SK-N-SH (cell line): ENCODE data around the gene CDKN2B-AS1. TPM values are rescaled to one million over a fixed set of nuclear protein-coding genes. Genes with fewer than 3 reads are reported as not detected.

Experiments
- CTCF ChIA-PET: fragments of 300-600, 350-600 bp; formaldehyde crosslinking; extraction: SDS; loops from one replicate; lab custom pipeline; 2021; lab: Yijun Ruan, JAX
- POLR2A ChIA-PET: fragments of 350-600 bp; sonication (Branson Sonifier 250); formaldehyde crosslinking; extraction: SDS; loops from one replicate; lab custom pipeline; 2020; ENCODE audit warnings: antibody characterized with exemption, inconsistent platforms; lab: Yijun Ruan, JAX
- DNase-seq: peaks from one replicate; pipeline ENCODE4 v3.0.0; 2012
- H2AFZ ChIP-seq: fragments of 200-600 bp; sonication (generic); 2 replicates; pipeline ENCODE4 v1.8.1; 2016; ENCODE audit warnings: antibody characterized with exemption, mild to moderate bottlenecking, low read depth
- H3F3A ChIP-seq: fragments of 200-600 bp; sonication (generic); replicated peaks from 2 replicates; pipeline ENCODE3; 2016; ENCODE audit warnings: antibody characterized with exemption, mild to moderate bottlenecking; ENCODE audit not compliant: insufficient read depth
- H3K27ac ChIP-seq, 2 experiments: fragments of 200-500 bp in 1 of 2; fragments of 200-600 bp in 1 of 2; sonication (Bioruptor generic) in 1 of 2; sonication (generic), shearing (Covaris generic) in 1 of 2; 2 replicates each; pipeline versions ENCODE4 v1.5.1 to v1.6.1; 2014 to 2016; ENCODE audit warnings: low read depth in 2 of 2, inconsistent platforms in 1 of 2, low read length in 1 of 2, mild to moderate bottlenecking in 1 of 2, mixed read lengths in 1 of 2
- H3K27me3 ChIP-seq: fragments of 200-600 bp; sonication (generic), shearing (Covaris generic); 2 replicates; pipeline ENCODE4 v1.6.1; 2016; ENCODE audit warnings: mixed run types; ENCODE audit not compliant: insufficient read depth
- H3K36me3 ChIP-seq, 2 experiments: fragments of 200-500 bp in 1 of 2; fragments of 200-600 bp in 1 of 2; sonication (Bioruptor generic) in 1 of 2; sonication (generic) in 1 of 2; replicated peaks in 1 of 2; 2 replicates each; pipeline versions ENCODE3 to v1.5.1; 2014 to 2016; ENCODE audit warnings: low read length in 1 of 2, mild to moderate bottlenecking in 1 of 2; ENCODE audit not compliant: insufficient read depth in 2 of 2, control insufficient read depth in 1 of 2
- H3K4me1 ChIP-seq, 2 experiments: fragments of 200-500 bp in 1 of 2; fragments of 200-600 bp in 1 of 2; sonication (Bioruptor generic) in 1 of 2; sonication (generic), shearing (Covaris generic) in 1 of 2; 2 replicates each; pipeline versions ENCODE4 v1.5.1 to v1.6.1; 2014 to 2016; ENCODE audit warnings: low read depth in 1 of 2, low read length in 1 of 2, mixed run types in 1 of 2; ENCODE audit not compliant: insufficient read depth in 2 of 2, control insufficient read depth in 1 of 2
- H3K4me2 ChIP-seq: fragments of 200-600 bp; sonication (generic), shearing (Covaris generic); 2 replicates; pipeline ENCODE4 v1.6.1; 2017; ENCODE audit warnings: mixed run types
- H3K4me3 ChIP-seq, 2 experiments: fragments of 200-500 bp in 1 of 2; fragments of 200-600 bp in 1 of 2; sonication (Bioruptor generic) in 1 of 2; sonication (generic), shearing (Covaris generic) in 1 of 2; 2 replicates each; pipeline versions ENCODE4 v1.5.1 to v1.8.1; 2014 to 2016; ENCODE audit warnings: low read depth in 2 of 2, inconsistent platforms in 1 of 2, low read length in 1 of 2, mild to moderate bottlenecking in 1 of 2, mixed read lengths in 1 of 2, moderate library complexity in 1 of 2
- H3K79me2 ChIP-seq: fragments of 200-600 bp; sonication (generic); 2 replicates; pipeline ENCODE4 v1.8.1; 2017; ENCODE audit warnings: mild to moderate bottlenecking; ENCODE audit not compliant: insufficient read depth
- H3K9ac ChIP-seq: fragments of 200-600 bp; sonication (generic); 2 replicates; pipeline ENCODE4 v1.6.1; 2017; ENCODE audit warnings: mixed run types
- H3K9me2 ChIP-seq: fragments of 200-600 bp; sonication (generic); 2 replicates; pipeline ENCODE4 v1.6.1; 2017; ENCODE audit warnings: mixed run types
- H3K9me3 ChIP-seq: fragments of 200-600 bp; sonication (generic); 2 replicates; pipeline ENCODE4 v1.6.1; 2017; ENCODE audit warnings: mixed run types, mild to moderate bottlenecking, moderate library complexity
- H4K20me1 ChIP-seq: fragments of 200-600 bp; sonication (generic); 2 replicates; pipeline ENCODE4 v1.6.1; 2017; ENCODE audit warnings: mild to moderate bottlenecking, mixed run types; ENCODE audit not compliant: insufficient read depth
- CHD2 ChIP-seq: fragments of 150-350 bp; IDR thresholded peaks from 2 replicates; pipeline ENCODE4 v1.6.1; 2018; ENCODE audit warnings: low read length; ENCODE audit not compliant: partially characterized antibody
- ELF1 ChIP-seq: IDR thresholded peaks from 2 replicates; pipeline ENCODE4 v1.4.0; 2012
- EP300 ChIP-seq, 2 experiments: IDR thresholded peaks; 2 replicates each; pipeline versions ENCODE4 v1.4.0 to v1.6.1; 2012; ENCODE audit warnings: borderline replicate concordance in 1 of 2, low read depth in 1 of 2, low read length in 1 of 2
- EZH2phosphoT487 ChIP-seq: fragments of 200-600 bp; sonication (generic); IDR thresholded peaks from 2 replicates; pipeline ENCODE4 v1.6.1; 2017; ENCODE audit warnings: low read depth, mixed run types, mild to moderate bottlenecking, antibody characterized with exemption, moderate library complexity, borderline replicate concordance
- GATA2 ChIP-seq: sonication (generic); formaldehyde crosslinking; IDR thresholded peaks from 2 replicates; pipeline ENCODE4 v1.5.0; 2020; ENCODE audit warnings: mild to moderate bottlenecking, missing genetic modification reagents
- JUND ChIP-seq: IDR thresholded peaks from 2 replicates; pipeline ENCODE4 v1.4.0; 2012
- MAX ChIP-seq: IDR thresholded peaks from 2 replicates; pipeline ENCODE4 v1.4.0; 2012; ENCODE audit warnings: low read depth
- MEF2A ChIP-seq: IDR thresholded peaks from 2 replicates; pipeline ENCODE4 v1.4.0; 2012; ENCODE audit warnings: low read depth, borderline replicate concordance
- MXI1 ChIP-seq: IDR thresholded peaks from 2 replicates; pipeline ENCODE4 v1.6.1; 2012; ENCODE audit warnings: mild to moderate bottlenecking, low read depth, low read length, improper control_type of control experiment
- RCOR1 ChIP-seq: fragments of 150-350 bp; IDR thresholded peaks from 2 replicates; pipeline ENCODE4 v1.6.1; 2017; ENCODE audit warnings: antibody characterized with exemption, low read length
- RFX5 ChIP-seq: IDR thresholded peaks from 2 replicates; pipeline ENCODE4 v1.6.1; 2012; ENCODE audit warnings: mild to moderate bottlenecking, improper control_type of control experiment, low read length
- RXRA ChIP-seq: IDR thresholded peaks from 2 replicates; pipeline ENCODE4 v1.4.0; 2012; ENCODE audit warnings: low read depth, mild to moderate bottlenecking, borderline replicate concordance
- SIN3A ChIP-seq: IDR thresholded peaks from 2 replicates; pipeline ENCODE4 v1.6.1; 2012; ENCODE audit warnings: low read depth, mild to moderate bottlenecking, low read length, moderate library complexity, borderline replicate concordance
- TEAD4 ChIP-seq: IDR thresholded peaks from 2 replicates; pipeline ENCODE4 v1.4.0; 2012; ENCODE audit warnings: mild to moderate bottlenecking, borderline replicate concordance; ENCODE audit not compliant: insufficient read depth
- USF2 ChIP-seq: fragments of 150-350 bp; IDR thresholded peaks from 2 replicates; pipeline ENCODE4 v1.6.1; 2017; ENCODE audit warnings: antibody characterized with exemption, low read length, low read depth, borderline replicate concordance
- YY1 ChIP-seq: IDR thresholded peaks from 2 replicates; pipeline ENCODE4 v1.4.0; 2012; ENCODE audit warnings: low read depth, mild to moderate bottlenecking
- ZBTB33 ChIP-seq: IDR thresholded peaks from 2 replicates; pipeline ENCODE4 v1.4.0; 2012; ENCODE audit warnings: low read depth, borderline replicate concordance
- WGBS: methylation state at CpG from one replicate; pipeline ENCODE4 v1.1.6; 2017; ENCODE audit warnings: low lambda C conversion rate; 5-methylcytosine and 5-hydroxymethylcytosine counted together
- polyA plus RNA-seq, 3 experiments: library from polyadenylated mRNA; depleted of rRNA; stranded (reverse); fragments of >200 nt; gene quantifications; 2 replicates each; pipeline ENCODE4 v1.2.3, GENCODE V29; 2012

Gene CDKN2B-AS1
- polyA plus RNA-seq, 1 of the 3 experiments (the other 2 are of a cell fraction), result 0.25 TPM

GRCh38 chr9:22157276-22157675, 162.7 kb downstream of the CDKN2B-AS1 start:
- POLR2A ChIA-PET, result no interaction called here

GRCh38 chr9:22157828-22158227, 163.2 kb downstream of the CDKN2B-AS1 start:
- H4K20me1 ChIP-seq, result no peaks in the 10 kb centered on the region
- H3F3A ChIP-seq, result peaks cover 11% of the 10 kb centered on the region
- ChIA-PET CTCF (no interaction called here), POLR2A (no interaction called here)
- H2AFZ ChIP-seq, result no peak overlapping the region
- no peaks in the 10 kb centered on the region for H3K9me3 ChIP-seq
- no peak overlapping the region for H3K9ac ChIP-seq
- WGBS, result 22% methylated on average over 4 of the region's 4 CpGs
- TF ChIP-seq RFX5 (no peak), ZBTB33 (no peak), RCOR1 (no peak), GATA2 (CRISPR knock-in tag) (no peak), MEF2A (no peak), EP300 (IDR thresholded peaks at IDR 0.05; ENCODE audit: borderline replicate concordance in 1 of 2, low read depth in 1 of 2, low read length in 1 of 2) (no peak), EZH2phosphoT487 (no peak)
- TF ChIP-seq, all 33 proteins: peak for 0
- Histone ChIP-seq H3K27me3 (peaks cover 14% of the 10 kb centered on the region; the same call in 1 of the 2 replicates), H3K4me3 (no peak overlapping the region), H3K4me2 (no peak overlapping the region), H3K36me3 (no peaks in the 10 kb centered on the region), H3K79me2 (no peaks in the 10 kb centered on the region), H3K27ac (peak overlapping the region; percentile 6 to 34; a peak in 1 of 4 replicates), H3K9me2 (no peaks in the 10 kb centered on the region), H3K4me1 (no peaks in the 10 kb centered on the region; a peak in 1 of 4 replicates)
- DNase-seq, result no peak

More at GRCh38 chr9:22157276-22157675, 162.7 kb downstream of the CDKN2B-AS1 start:
- no peak for TF ChIP-seq EP300 (IDR thresholded peaks at IDR 0.05; ENCODE audit: borderline replicate concordance in 1 of 2, low read depth in 1 of 2, low read length in 1 of 2)
- peak; percentile 26; the same call in 1 of the 2 replicates for TF ChIP-seq RXRA
- CTCF ChIA-PET, result no interaction called here
- no peak for DNase-seq
- Histone ChIP-seq H3K27ac (peak overlapping the region in 1 of 2 experiments; percentile 15; a peak in 1 of 4 replicates), H3K9me3 (no peaks in the 10 kb centered on the region), H3K4me2 (peak overlapping the region; percentile 24; the same call in 1 of the 2 replicates), H3K4me1 (no peaks in the 10 kb centered on the region; a peak in 1 of 4 replicates), H3K79me2 (no peaks in the 10 kb centered on the region), H3F3A (peaks cover 11% of the 10 kb centered on the region), H2AFZ (no peak overlapping the region; the same call in 1 of the 2 replicates), H3K9me2 (no peaks in the 10 kb centered on the region), H3K9ac (no peak overlapping the region), H3K36me3 (no peaks in the 10 kb centered on the region), H3K27me3 (peaks cover 10% of the 10 kb centered on the region; the same call in 1 of the 2 replicates), H3K4me3 (no peak overlapping the region), H4K20me1 (no peaks in the 10 kb centered on the region)

GRCh38 chr9:22158271-22158670, 163.7 kb downstream of the CDKN2B-AS1 start:
- Histone ChIP-seq H3F3A (peaks cover 11% of the 10 kb centered on the region), H3K36me3 (no peaks in the 10 kb centered on the region), H3K27me3 (peaks cover 19% of the 10 kb centered on the region; the same call in 1 of the 2 replicates), H2AFZ (no peak overlapping the region), H3K9me3 (no peaks in the 10 kb centered on the region), H3K4me1 (no peaks in the 10 kb centered on the region; a peak in 1 of 4 replicates), H4K20me1 (no peaks in the 10 kb centered on the region), H3K9ac (no peak overlapping the region), H3K4me3 (no peak overlapping the region), H3K27ac (peak overlapping the region; percentile 6 to 34; a peak in 1 of 4 replicates), H3K9me2 (no peaks in the 10 kb centered on the region), H3K79me2 (no peaks in the 10 kb centered on the region), H3K4me2 (no peak overlapping the region)
- CTCF ChIA-PET, result no interaction called here
- POLR2A ChIA-PET, result no interaction called here
- no peak for DNase-seq
- TF ChIP-seq MXI1, result no peak
- no peak for TF ChIP-seq EZH2phosphoT487
- TF ChIP-seq JUND, result peak; percentile 63
- no peak for TF ChIP-seq TEAD4
- no peak for TF ChIP-seq SIN3A
- no peak for TF ChIP-seq ELF1
- no peak for TF ChIP-seq USF2
- TF ChIP-seq CHD2, result no peak
- peak; percentile 73; the same call in 1 of the 2 replicates for TF ChIP-seq RXRA
- no peak for TF ChIP-seq MAX
- TF ChIP-seq YY1, result no peak
